ENCODE results near the gene KMT5B. TPM values are rescaled to one million over a fixed set of nuclear protein-coding genes. Genes with fewer than 3 reads are reported as not detected.

The KMT5B gene
- total and polyA plus RNA-seq, 2 of the 13 experiments (the other 11 are each of a cell fraction or from before 2014, with no cell fraction given) = 17.6 to 23.7 TPM

- TF ChIP-seq ZNF281 (CRISPR knock-in tag; IDR thresholded peaks at IDR 0.05; ENCODE audit: borderline replicate concordance) = no peak
- TF ChIP-seq ZNF446 (CRISPR knock-in tag; IDR thresholded peaks at IDR 0.05) = no peak
- no peak for TF ChIP-seq XBP1 (CRISPR knock-in tag; IDR thresholded peaks at IDR 0.05)
- no peak for TF ChIP-seq NR3C1 (CRISPR knock-in tag; IDR thresholded peaks at IDR 0.05)
- TF ChIP-seq, protein P1, sequence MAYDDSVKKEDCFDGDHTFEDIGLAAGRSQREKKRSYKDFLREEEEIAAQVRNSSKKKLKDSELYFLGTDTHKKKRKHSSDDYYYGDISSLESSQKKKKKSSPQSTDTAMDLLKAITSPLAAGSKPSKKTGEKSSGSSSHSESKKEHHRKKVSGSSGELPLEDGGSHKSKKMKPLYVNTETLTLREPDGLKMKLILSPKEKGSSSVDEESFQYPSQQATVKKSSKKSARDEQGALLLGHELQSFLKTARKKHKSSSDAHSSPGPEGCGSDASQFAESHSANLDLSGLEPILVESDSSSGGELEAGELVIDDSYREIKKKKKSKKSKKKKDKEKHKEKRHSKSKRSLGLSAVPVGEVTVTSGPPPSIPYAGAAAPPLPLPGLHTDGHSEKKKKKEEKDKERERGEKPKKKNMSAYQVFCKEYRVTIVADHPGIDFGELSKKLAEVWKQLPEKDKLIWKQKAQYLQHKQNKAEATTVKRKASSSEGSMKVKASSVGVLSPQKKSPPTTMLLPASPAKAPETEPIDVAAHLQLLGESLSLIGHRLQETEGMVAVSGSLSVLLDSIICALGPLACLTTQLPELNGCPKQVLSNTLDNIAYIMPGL (CRISPR knock-in tag; IDR thresholded peaks at IDR 0.05; ENCODE audit: borderline replicate concordance in 1 of 2, low read depth in 1 of 2) = no peak
- TF ChIP-seq SRY (CRISPR knock-in tag; IDR thresholded peaks at IDR 0.05) = no peak
- TF ChIP-seq, protein P2, sequence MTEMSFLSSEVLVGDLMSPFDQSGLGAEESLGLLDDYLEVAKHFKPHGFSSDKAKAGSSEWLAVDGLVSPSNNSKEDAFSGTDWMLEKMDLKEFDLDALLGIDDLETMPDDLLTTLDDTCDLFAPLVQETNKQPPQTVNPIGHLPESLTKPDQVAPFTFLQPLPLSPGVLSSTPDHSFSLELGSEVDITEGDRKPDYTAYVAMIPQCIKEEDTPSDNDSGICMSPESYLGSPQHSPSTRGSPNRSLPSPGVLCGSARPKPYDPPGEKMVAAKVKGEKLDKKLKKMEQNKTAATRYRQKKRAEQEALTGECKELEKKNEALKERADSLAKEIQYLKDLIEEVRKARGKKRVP (CRISPR knock-in tag; IDR thresholded peaks at IDR 0.05) = no peak
These were observed 29.5 kb upstream of the KMT5B start (continued) for GRCh38 chr11:68242616-68243015.

Measured in HepG2 (cell line).